GM12865 (cell line): ENCODE data around the gene ALS2CL.

Source experiments
- DNase-seq: peaks from one replicate; pipeline ENCODE4 v3.0.0; 2010; ENCODE audit warnings: low read depth
- H3K4me3 ChIP-seq: 2 replicates; pipeline ENCODE4 v1.5.1; 2011; ENCODE audit warnings: mild to moderate bottlenecking, low read depth, low read length, control low read depth
- TF ChIP-seq, protein P1 (sequence below): IDR thresholded peaks from 2 replicates; pipeline ENCODE4 v1.5.1; 2011; ENCODE audit warnings: low read length, control low read depth, low read depth, inconsistent platforms; ENCODE audit not compliant: insufficient read depth; ENCODE audit errors: missing control alignments

Gene ALS2CL

DNA sequence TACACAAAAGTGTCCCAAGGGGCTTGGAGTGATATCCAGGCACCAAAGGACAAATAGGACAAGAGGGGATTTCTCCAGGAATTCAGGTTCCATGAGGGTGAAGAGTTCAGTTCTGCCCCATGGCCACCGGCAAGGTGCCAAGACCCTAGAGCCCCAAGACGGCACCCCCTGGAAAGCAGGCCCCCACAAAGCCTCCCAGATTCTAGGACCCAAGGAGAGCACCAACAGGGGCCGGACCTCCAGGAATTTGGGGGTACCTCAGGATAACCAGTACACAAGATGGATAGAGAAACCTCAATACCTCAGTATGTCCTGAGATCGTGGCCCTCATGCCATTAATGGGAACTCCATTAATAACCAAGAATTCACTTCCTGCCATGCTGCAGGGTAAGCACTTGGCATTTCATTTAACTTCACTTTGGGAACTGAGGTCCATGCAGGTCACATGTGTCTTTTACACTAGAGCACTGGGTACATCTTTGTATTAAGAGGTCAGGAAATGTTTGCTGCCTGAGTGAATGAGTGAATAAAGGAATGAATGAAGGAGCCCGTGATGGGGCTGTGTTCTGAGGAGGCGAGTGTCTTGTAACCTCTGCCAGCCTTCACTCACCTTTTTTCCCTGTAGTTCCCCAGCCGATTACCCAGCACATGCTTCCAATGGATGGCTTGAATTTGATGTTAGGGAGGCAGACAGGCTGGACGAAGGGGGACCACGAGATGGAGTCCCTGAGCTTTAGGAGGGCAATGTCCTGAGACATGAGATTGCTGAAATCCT lies 39.7 kb upstream of the ALS2CL start:
- TF ChIP-seq, protein P1, sequence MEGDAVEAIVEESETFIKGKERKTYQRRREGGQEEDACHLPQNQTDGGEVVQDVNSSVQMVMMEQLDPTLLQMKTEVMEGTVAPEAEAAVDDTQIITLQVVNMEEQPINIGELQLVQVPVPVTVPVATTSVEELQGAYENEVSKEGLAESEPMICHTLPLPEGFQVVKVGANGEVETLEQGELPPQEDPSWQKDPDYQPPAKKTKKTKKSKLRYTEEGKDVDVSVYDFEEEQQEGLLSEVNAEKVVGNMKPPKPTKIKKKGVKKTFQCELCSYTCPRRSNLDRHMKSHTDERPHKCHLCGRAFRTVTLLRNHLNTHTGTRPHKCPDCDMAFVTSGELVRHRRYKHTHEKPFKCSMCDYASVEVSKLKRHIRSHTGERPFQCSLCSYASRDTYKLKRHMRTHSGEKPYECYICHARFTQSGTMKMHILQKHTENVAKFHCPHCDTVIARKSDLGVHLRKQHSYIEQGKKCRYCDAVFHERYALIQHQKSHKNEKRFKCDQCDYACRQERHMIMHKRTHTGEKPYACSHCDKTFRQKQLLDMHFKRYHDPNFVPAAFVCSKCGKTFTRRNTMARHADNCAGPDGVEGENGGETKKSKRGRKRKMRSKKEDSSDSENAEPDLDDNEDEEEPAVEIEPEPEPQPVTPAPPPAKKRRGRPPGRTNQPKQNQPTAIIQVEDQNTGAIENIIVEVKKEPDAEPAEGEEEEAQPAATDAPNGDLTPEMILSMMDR, result peak; percentile 2
- no peak for DNase-seq

DNA sequence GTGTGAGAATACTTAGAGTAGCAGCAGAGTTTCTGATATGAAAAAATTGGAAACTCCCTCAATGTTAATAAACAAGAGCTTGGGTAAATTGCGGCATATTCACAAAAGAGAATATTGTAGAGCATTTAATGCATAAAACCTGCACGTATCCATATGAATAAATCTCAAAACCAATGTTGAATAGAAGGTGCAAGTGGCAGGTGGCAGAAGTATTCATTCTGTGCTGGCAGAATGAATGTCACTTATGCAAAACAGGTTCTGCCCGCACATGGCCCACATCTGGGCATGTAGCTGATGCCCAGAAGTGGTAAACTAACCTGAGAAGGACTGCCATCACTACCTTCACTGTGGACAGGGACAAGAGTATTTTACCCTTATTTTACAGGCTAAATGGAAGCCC lies 38.3 kb upstream of the ALS2CL start:
- H3K4me3 ChIP-seq, result no peak overlapping the region
- no peak for DNase-seq
- TF ChIP-seq, protein P1, result no peak

More for the DNA sequence above, 39.7 kb upstream of the ALS2CL start:
- no peak overlapping the region for H3K4me3 ChIP-seq

DNA sequence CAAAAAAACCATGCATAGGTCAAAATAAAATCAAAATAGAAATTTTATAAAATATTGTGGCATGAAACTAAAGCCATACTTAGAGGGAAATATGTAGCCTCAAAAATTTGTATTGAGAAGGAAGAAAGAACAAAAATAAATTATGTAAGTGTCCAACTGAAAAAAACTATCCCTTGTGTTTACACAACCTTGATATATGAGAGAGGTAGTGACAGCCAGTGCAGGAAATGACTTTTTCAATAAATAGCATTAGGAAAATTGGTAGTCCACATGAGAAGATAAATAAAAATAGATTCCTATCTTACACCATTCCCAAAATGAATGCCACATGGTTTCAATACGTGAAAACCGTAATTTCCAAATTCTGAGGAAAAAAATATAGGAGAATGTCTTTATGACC lies 37.3 kb upstream of the ALS2CL start:
- no peak overlapping the region for H3K4me3 ChIP-seq
- DNase-seq, result no peak
- TF ChIP-seq, protein P1, result no peak

DNA sequence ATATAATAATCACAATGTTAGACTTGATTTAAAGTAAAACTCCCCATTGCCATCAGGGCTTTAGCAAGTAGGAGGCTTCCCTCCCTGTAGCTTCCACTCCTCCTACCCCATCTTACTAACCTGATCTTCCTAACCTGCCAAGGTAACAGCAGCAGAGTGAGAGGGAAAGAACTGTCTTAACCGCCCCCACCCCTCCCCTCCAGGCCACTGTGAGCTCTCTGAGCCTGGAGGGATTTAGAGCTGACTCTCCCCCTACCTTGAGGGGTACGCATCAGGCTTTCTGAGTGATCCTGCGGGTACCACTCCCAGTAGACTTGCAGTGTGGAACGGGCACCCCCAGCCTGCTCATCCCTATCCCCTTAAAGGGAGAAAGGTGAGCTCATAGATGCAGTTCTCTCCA lies 35.6 kb upstream of the ALS2CL start:
- no peak for DNase-seq
- H3K4me3 ChIP-seq, result no peak overlapping the region
- TF ChIP-seq, protein P1, result no peak

DNA sequence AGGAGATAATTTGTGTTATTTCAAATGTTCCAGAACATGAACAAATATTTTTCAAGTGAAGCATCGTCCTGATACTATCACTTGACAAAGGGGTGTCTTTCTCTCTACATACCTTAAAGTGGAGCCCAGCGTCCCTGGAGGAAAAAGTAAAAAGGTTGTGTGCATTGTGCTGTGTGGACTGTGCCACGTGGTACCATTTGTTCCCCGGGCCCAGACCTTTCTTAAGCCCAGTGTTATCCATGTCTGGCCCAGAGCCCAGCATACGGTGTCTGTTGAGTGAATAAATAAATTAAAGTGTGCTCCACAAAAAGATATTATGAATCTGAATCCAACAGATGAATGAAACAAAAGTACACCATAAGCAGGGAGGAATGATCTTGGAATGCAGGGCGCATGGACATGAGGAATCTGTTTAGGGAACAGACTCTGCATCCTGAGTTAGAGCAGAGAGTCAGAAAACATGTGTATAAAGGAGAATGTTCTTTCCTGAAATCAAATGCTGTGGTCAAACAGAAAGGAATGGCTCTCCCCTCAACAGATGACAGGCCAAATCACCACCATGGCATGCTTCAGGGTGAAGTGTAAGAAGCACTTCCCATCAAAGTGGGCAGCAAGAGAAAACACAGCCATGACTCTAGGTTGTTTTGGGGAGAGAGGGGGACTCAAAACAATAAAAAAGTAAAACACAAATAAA lies 32.3 kb upstream of the ALS2CL start:
- TF ChIP-seq, protein P1, result no peak
- H3K4me3 ChIP-seq, result no peak overlapping the region
- DNase-seq, result no peak

DNA sequence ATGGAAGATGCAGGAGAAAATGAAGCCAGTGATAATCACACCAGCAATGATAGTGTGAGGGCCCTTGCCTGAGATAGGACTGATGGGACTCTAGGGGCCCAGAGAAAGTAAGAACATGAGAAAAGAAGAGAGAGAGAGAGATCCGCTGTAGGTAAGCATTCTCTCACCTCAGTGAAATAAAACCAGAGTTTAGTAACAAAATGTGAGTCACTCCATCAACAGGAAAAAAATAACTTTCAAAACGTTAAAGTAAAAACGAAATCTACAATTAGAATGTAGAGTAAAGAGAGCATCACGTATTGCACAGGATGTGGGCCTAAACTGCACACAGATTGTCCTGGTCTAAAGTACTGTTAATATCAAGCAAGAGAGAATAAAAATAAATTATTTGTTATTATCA lies 30.9 kb upstream of the ALS2CL start:
- TF ChIP-seq, protein P1, result no peak
- no peak for DNase-seq

More for the DNA sequence above, 30.9 kb upstream of the ALS2CL start:
- H3K4me3 ChIP-seq, result no peak overlapping the region
